K562 (cell line): ENCODE data around the gene CDC26. TPM values are rescaled to one million over a fixed set of nuclear protein-coding genes. Genes with fewer than 3 reads are reported as not detected.

Experiments
- ARID2 ChIP-seq: fragments of 450-650 bp; IDR thresholded peaks from 2 replicates; pipeline ENCODE4 v1.6.1; 2017; ENCODE audit warnings: antibody characterized with exemption, mild to moderate bottlenecking
- BCLAF1 ChIP-seq, 2 experiments: fragments of 450-650 bp in 1 of 2; IDR thresholded peaks; 2 replicates each; pipeline ENCODE4 v1.6.1; 2011 to 2017; ENCODE audit warnings: low read depth in 2 of 2, antibody characterized with exemption in 1 of 2, borderline replicate concordance in 1 of 2, low read length in 1 of 2, mild to moderate bottlenecking in 1 of 2, mixed read lengths in 1 of 2; ENCODE audit not compliant: control insufficient read depth in 1 of 2
- REST ChIP-seq, 2 experiments: fragments of 450-650 bp; formaldehyde crosslinking in 1 of 2; IDR thresholded peaks; 2 replicates each; pipeline versions ENCODE4 v1.4.0 to v1.6.1; 2014 to 2020; ENCODE audit warnings: mild to moderate bottlenecking in 2 of 2, borderline replicate concordance in 1 of 2, low read depth in 1 of 2
- ZNF184 ChIP-seq: sonication (generic); formaldehyde crosslinking; IDR thresholded peaks from 2 replicates; pipeline ENCODE4 v1.5.0; 2020; ENCODE audit warnings: missing genetic modification reagents
- polyA plus RNA-seq, 8 experiments: library from polyadenylated mRNA; depleted of rRNA in 4 of 8; stranded (reverse) in 5 of 8; unstranded in 3 of 8; fragments of >200 nt; fragmentation: Nextera tagmentation in 2 of 8; fragmentation: Illumina TruSeq in 1 of 8; extraction: Ambion mirVana in 2 of 8; extraction: Trizol in 1 of 8; gene quantifications; 2 replicates each; pipeline versions ENCODE4 v1.2.1 to v1.2.3, GENCODE V29; 2011 to 2014; ENCODE audit warnings: inconsistent platforms in 1 of 8, missing spikeins in 1 of 8
- total RNA-seq, 7 experiments: library from RNA; depleted of rRNA in 6 of 7; stranded (reverse); fragments of >200 nt in 6 of 7; fragmentation: Illumina TruSeq in 2 of 7; extraction: Trizol in 2 of 7; gene quantifications; 2 replicates each; pipeline versions ENCODE4 v1.2.1 to v1.2.3, GENCODE V29; 2011 to 2021; ENCODE audit warnings: low replicate concordance in 1 of 7

CDC26 gene
- total and polyA plus RNA-seq, 9 of the 15 experiments (the other 6 are each of a cell fraction or from before 2014, with no cell fraction given), result 33.0 to 147 (median 60.0) TPM

GRCh38 chr9:113311961-113312360, 36.6 kb upstream of the CDC26 start (continued):
- TF ChIP-seq REST (IDR thresholded peaks at IDR 0.05; ENCODE audit: borderline replicate concordance) (no peak), REST (CRISPR knock-in tag; IDR thresholded peaks at IDR 0.05; ENCODE audit: low read depth) (no peak), ARID2 (no peak), BCLAF1 (IDR thresholded peaks at IDR 0.05; ENCODE audit: borderline replicate concordance in 1 of 2, control insufficient read depth in 1 of 2, low read depth in 2 of 2, low read length in 1 of 2) (no peak), ZNF184 (CRISPR knock-in tag) (no peak)
